H1 (cell line): ENCODE results near the gene ARHGAP24. TPM values are rescaled to one million over a fixed set of nuclear protein-coding genes. Genes with fewer than 3 reads are reported as not detected.

Experiments used
- CTCF ChIA-PET: fragments of 300-600 bp; sonication (Branson Sonifier 250); formaldehyde crosslinking; loops from one replicate; lab custom pipeline; 2021; ENCODE audit not compliant: partially characterized antibody; lab: Charles Lee
- POLR2A ChIA-PET: fragments of 300-600 bp; sonication (Branson Sonifier 250); formaldehyde crosslinking; loops from one replicate; lab custom pipeline; 2021; ENCODE audit warnings: inconsistent platforms; ENCODE audit not compliant: partially characterized antibody; lab: Charles Lee
- DNase-seq, 2 experiments: peaks; one replicate each; pipeline versions ENCODE4 v3.0.0 to v3.0.0-alpha.2; 2010 to 2022; ENCODE audit warnings: low spot score in 2 of 2, low read depth in 1 of 2, mixed read lengths in 1 of 2
- FAIRE-seq: peaks from 2 replicates; lab custom pipeline; 2011; peaks lifted over from hg19 to GRCh38; lab: Jason Lieb, UNC
- H2AFZ ChIP-seq: 2 replicates; pipeline ENCODE4 v1.8.1; 2012; ENCODE audit warnings: low read length, inconsistent platforms
- H2AK5ac ChIP-seq: 2 replicates; pipeline ENCODE4 v1.6.1; 2013; ENCODE audit warnings: low read depth, low read length
- H2BK120ac ChIP-seq: replicated peaks from 2 replicates; pipeline ENCODE3; 2013; ENCODE audit warnings: low read depth, low read length, inconsistent platforms
- H2BK12ac ChIP-seq: 2 replicates; pipeline ENCODE4 v1.6.1; 2013; ENCODE audit warnings: low read depth, low read length
- H2BK15ac ChIP-seq: 2 replicates; pipeline ENCODE4 v1.6.1; 2013; ENCODE audit warnings: low read length
- H2BK20ac ChIP-seq: 2 replicates; pipeline ENCODE4 v1.6.1; 2013; ENCODE audit warnings: low read length
- H2BK5ac ChIP-seq: 2 replicates; pipeline ENCODE4 v1.6.1; 2013; ENCODE audit warnings: low read depth, low read length
- H3K14ac ChIP-seq: 2 replicates; pipeline ENCODE4 v1.6.1; 2013; ENCODE audit warnings: inconsistent platforms; ENCODE audit not compliant: insufficient read length
- H3K18ac ChIP-seq: 2 replicates; pipeline ENCODE4 v1.6.1; 2013; ENCODE audit warnings: low read length; ENCODE audit errors: extremely low read depth
- H3K23ac ChIP-seq: 2 replicates; pipeline ENCODE4 v1.6.1; 2013; ENCODE audit warnings: inconsistent platforms; ENCODE audit not compliant: insufficient read length
- H3K23me2 ChIP-seq: 2 replicates; pipeline ENCODE4 v1.6.1; 2013; ENCODE audit warnings: low read depth, low read length
- H3K27ac ChIP-seq: 2 replicates; pipeline ENCODE4 v1.6.1; 2011; ENCODE audit warnings: low read depth, low read length, inconsistent platforms
- H3K27me3 ChIP-seq, 4 experiments: replicated peaks in 1 of 4; 1 replicate in 1 of 4; 2 replicates in 3 of 4; pipeline versions ENCODE4 v1.6.1 to v1.8.1; 2011 to 2013; ENCODE audit warnings: low read length in 3 of 4, mild to moderate bottlenecking in 3 of 4, inconsistent platforms in 2 of 4, mixed read lengths in 2 of 4, moderate library complexity in 1 of 4; ENCODE audit not compliant: control insufficient read depth in 3 of 4, insufficient read depth in 3 of 4; ENCODE audit errors: extremely low read depth in 1 of 4
- H3K36me3 ChIP-seq, 4 experiments: 2 replicates each; pipeline versions ENCODE4 v1.6.1 to v1.8.1; 2011 to 2013; ENCODE audit warnings: mild to moderate bottlenecking in 4 of 4, low read length in 3 of 4, moderate library complexity in 2 of 4, control low read depth in 1 of 4, inconsistent platforms in 1 of 4; ENCODE audit not compliant: insufficient read depth in 4 of 4, control insufficient read depth in 2 of 4
- H3K4ac ChIP-seq: replicated peaks from 2 replicates; pipeline ENCODE3; 2013; ENCODE audit warnings: low read length, low read depth, mixed read lengths, inconsistent platforms; ENCODE audit not compliant: insufficient read length
- H3K4me1 ChIP-seq, 4 experiments: replicated peaks in 1 of 4; 1 replicate in 1 of 4; 2 replicates in 3 of 4; pipeline versions ENCODE4 v1.6.1 to v1.8.1; 2011 to 2013; ENCODE audit warnings: low read length in 3 of 4, inconsistent platforms in 2 of 4, mixed read lengths in 1 of 4; ENCODE audit not compliant: insufficient read depth in 4 of 4, control insufficient read depth in 3 of 4
- H3K4me2 ChIP-seq, 2 experiments: 2 replicates each; pipeline versions ENCODE4 v1.6.1 to v1.8.1; 2011 to 2013; ENCODE audit warnings: low read depth in 2 of 2, low read length in 2 of 2, control low read depth in 1 of 2, inconsistent platforms in 1 of 2, mild to moderate bottlenecking in 1 of 2; ENCODE audit not compliant: insufficient read depth in 1 of 2
- H3K4me3 ChIP-seq, 4 experiments: fragments of 200-600, 300-600 bp in 1 of 4; sonication (generic), shearing (Covaris generic), sonication (Bioruptor Twin) in 1 of 4; 2 replicates each; pipeline versions ENCODE4 v1.5.1 to v1.8.1; 2011 to 2016; ENCODE audit warnings: low read length in 4 of 4, low read depth in 3 of 4, control low read depth in 2 of 4, inconsistent platforms in 2 of 4, mild to moderate bottlenecking in 2 of 4, mixed read lengths in 1 of 4, moderate library complexity in 1 of 4; ENCODE audit not compliant: insufficient read depth in 2 of 4; ENCODE audit errors: extremely low read depth in 1 of 4
- H3K56ac ChIP-seq: replicated peaks from 2 replicates; pipeline ENCODE3; 2013; ENCODE audit warnings: low read depth, mild to moderate bottlenecking, mixed read lengths, low read length, inconsistent platforms; ENCODE audit not compliant: insufficient read length
- H3K79me1 ChIP-seq: 2 replicates; pipeline ENCODE4 v1.6.1; 2013; ENCODE audit warnings: low read depth, low read length, control low read depth
- H3K79me2 ChIP-seq, 2 experiments: 2 replicates each; pipeline versions ENCODE4 v1.6.1 to v1.8.1; 2012 to 2013; ENCODE audit warnings: low read length in 2 of 2, mild to moderate bottlenecking in 2 of 2, inconsistent platforms in 1 of 2; ENCODE audit not compliant: insufficient read depth in 2 of 2, control insufficient read depth in 1 of 2
- H3K9ac ChIP-seq, 4 experiments: replicated peaks in 1 of 4; 1 replicate in 1 of 4; 2 replicates in 3 of 4; pipeline versions ENCODE4 v1.6.1 to v1.8.1; 2011 to 2013; ENCODE audit warnings: low read depth in 3 of 4, low read length in 3 of 4, control low read depth in 2 of 4, mild to moderate bottlenecking in 2 of 4, moderate library complexity in 2 of 4, inconsistent platforms in 1 of 4; ENCODE audit errors: extremely low read depth in 1 of 4
- H3K9me3 ChIP-seq, 2 experiments: 2 replicates each; pipeline versions ENCODE4 v1.6.1 to v1.8.1; 2012 to 2013; ENCODE audit warnings: mild to moderate bottlenecking in 2 of 2, moderate library complexity in 2 of 2, control low read depth in 1 of 2, inconsistent platforms in 1 of 2, low read depth in 1 of 2, low read length in 1 of 2, mixed read lengths in 1 of 2; ENCODE audit not compliant: insufficient read depth in 2 of 2
- H4K20me1 ChIP-seq, 2 experiments: replicated peaks in 1 of 2; 2 replicates each; pipeline versions ENCODE3 to v1.8.1; 2011 to 2013; ENCODE audit warnings: inconsistent platforms in 2 of 2, low read length in 2 of 2, mild to moderate bottlenecking in 1 of 2; ENCODE audit not compliant: insufficient read depth in 2 of 2, control insufficient read depth in 1 of 2
- H4K5ac ChIP-seq: 2 replicates; pipeline ENCODE4 v1.6.1; 2013; ENCODE audit warnings: low read length, low read depth, mixed read lengths, inconsistent platforms; ENCODE audit not compliant: insufficient read length
- H4K8ac ChIP-seq: 2 replicates; pipeline ENCODE4 v1.8.0; 2013; ENCODE audit warnings: mild to moderate bottlenecking, moderate library complexity, low read length, inconsistent platforms; ENCODE audit not compliant: insufficient read depth; ENCODE audit errors: extremely low read depth
- H4K91ac ChIP-seq: replicated peaks from 2 replicates; pipeline ENCODE3; 2013; ENCODE audit warnings: low read length, mixed read lengths, inconsistent platforms; ENCODE audit not compliant: insufficient read length
- BCL11A ChIP-seq, 2 experiments: IDR thresholded peaks; one replicate each; pipeline ENCODE4 v1.6.1; 2011; ENCODE audit warnings: low read depth in 2 of 2, low read length in 2 of 2, mild to moderate bottlenecking in 2 of 2
- POLR2A ChIP-seq, 2 experiments: IDR thresholded peaks; 1 replicate in 1 of 2; 2 replicates in 1 of 2; pipeline ENCODE4 v1.6.1; 2011; ENCODE audit warnings: low read depth in 2 of 2, low read length in 2 of 2, mild to moderate bottlenecking in 2 of 2; ENCODE audit errors: control extremely low read depth in 1 of 2
- RXRA ChIP-seq: IDR thresholded peaks from 2 replicates; pipeline ENCODE4 v1.6.1; 2011; ENCODE audit warnings: low read depth, mild to moderate bottlenecking, low read length, moderate library complexity; ENCODE audit not compliant: insufficient read depth
- YY1 ChIP-seq: IDR thresholded peaks from 2 replicates; pipeline ENCODE4 v1.6.1; 2011; ENCODE audit warnings: low read depth, mild to moderate bottlenecking, low read length
- whole genome bisulfite sequencing, 2 experiments: shearing (Covaris generic) in 1 of 2; methylation state at CpG; one replicate each; pipeline versions ENCODE4 v1.1.6 to v1.1.7; 2013 to 2015; ENCODE audit warnings: low lambda C conversion rate in 2 of 2, mixed read lengths in 2 of 2, inconsistent platforms in 1 of 2, low coverage in 1 of 2, missing lambda C conversion rate in 1 of 2; ENCODE audit not compliant: insufficient replicate concordance in 2 of 2, insufficient coverage in 1 of 2, insufficient read length in 1 of 2; ENCODE audit errors: extremely low coverage in 1 of 2, missing lambda C conversion rate in 1 of 2; 5-methylcytosine and 5-hydroxymethylcytosine counted together
- polyA plus RNA-seq, 7 experiments: library from polyadenylated mRNA; depleted of rRNA in 3 of 7; stranded (reverse) in 5 of 7; unstranded in 2 of 7; fragments of >200 nt in 5 of 7; fragments of 200-250 nt in 2 of 7; gene quantifications; 1 replicate in 5 of 7; 2 replicates in 1 of 7; 4 replicates in 1 of 7; pipeline versions ENCODE4 v1.2.1 to v1.2.3, GENCODE V29; 2011 to 2013; ENCODE audit warnings: missing spikeins in 2 of 7, mixed read lengths in 2 of 7
- total RNA-seq: library from RNA; stranded (reverse); fragmentation: NEBNext Ultra II Directional; extraction: Animal tissue kit (Norgen Biotek cat#: 25700); gene quantifications from 2 replicates; pipeline ENCODE4 v1.2.1, GENCODE V29; 2021

ARHGAP24 gene
- total and polyA plus RNA-seq, 2 of the 8 experiments (the other 6 are each of a cell fraction or from before 2014, with no cell fraction given): 0.08 to 0.50 TPM

GRCh38 chr4:85672959-85673358 lies 198.0 kb downstream of the ARHGAP24 start:
- Histone ChIP-seq H3K4me1 (peaks cover 0 to 10% (median 5%) of the 10 kb centered on the region in 4 experiments; a peak in 4 of 7 replicates), H3K14ac (no peak overlapping the region), H3K4me3 (no peak overlapping the region), H2BK15ac (no peak overlapping the region), H2BK20ac (no peak overlapping the region), H4K8ac (no peak overlapping the region), H3K9me3 (peaks cover 0 to 3% of the 10 kb centered on the region in 2 experiments; a peak in 2 of 4 replicates), H4K20me1 (no peaks in the 10 kb centered on the region), H3K4ac (no peak overlapping the region), H3K23ac (no peak overlapping the region), H3K4me2 (no peak overlapping the region), H3K18ac (no peak overlapping the region), H2AFZ (no peak overlapping the region), H2AK5ac (no peak overlapping the region), H4K5ac (no peak overlapping the region), H3K27me3 (no peaks in the 10 kb centered on the region; a peak in 1 of 7 replicates), H2BK12ac (no peak overlapping the region), H3K79me2 (no peaks in the 10 kb centered on the region), H2BK5ac (no peak overlapping the region), H3K27ac (no peak overlapping the region), H4K91ac (no peak overlapping the region), H3K9ac (no peak overlapping the region), H3K79me1 (no peaks in the 10 kb centered on the region), H3K56ac (no peak overlapping the region), H2BK120ac (no peak overlapping the region), H3K36me3 (no peaks in the 10 kb centered on the region; a peak in 1 of 8 replicates), H3K23me2 (no peaks in the 10 kb centered on the region)
- ChIA-PET CTCF (interaction anchor here (0.6 to 1.3 kb wide), 6 partner anchors 10 to 257 kb away, joined by 3 to 4 read pairs (median 4); no protein-coding TSS in a partner anchor), POLR2A (no interaction called here)
- 81% methylated on average over 3 of the region's 3 CpGs; no CpG with 5 or more reads in 1 of the 2 experiments for WGBS, 2 experiments
- FAIRE-seq: no peak
- no peak for DNase-seq
- TF ChIP-seq BCL11A (IDR thresholded peaks at IDR 0.05; ENCODE audit: low read depth in 2 of 2, low read length in 2 of 2) (no peak), YY1 (no peak), RXRA (no peak), POLR2A (IDR thresholded peaks at IDR 0.05; ENCODE audit: control extremely low read depth in 1 of 2, low read depth in 2 of 2, low read length in 2 of 2) (no peak)
